SK-MEL-5 (cell line): ENCODE data around the gene GRID2. TPM values are rescaled to one million over a fixed set of nuclear protein-coding genes. Genes with fewer than 3 reads are reported as not detected.

Experiments
- DNase-seq: peaks from one replicate; pipeline ENCODE4 v3.0.0-alpha.2; 2016; ENCODE audit warnings: low read depth, low spot score
- in situ Hi-C: cut with HindIII; loops from 2 replicates; pipeline ENCODE4 v1.10.0; 2016; ENCODE audit warnings: low sequenced_read_pairs, high pct_unique_total_duplicates, low pct_unique_long_range_greater_than_20kb
- small RNA-seq, 2 experiments: library from RNA; depleted of rRNA; stranded (forward); fragments of <200 nt; gene quantifications; one replicate each; pipeline ENCODE3, GENCODE V24; 2014
- total RNA-seq: library from RNA; depleted of rRNA; stranded (reverse); fragments of >200 nt; shearing (Covaris generic); gene quantifications from 2 replicates; pipeline ENCODE4 v1.2.3, GENCODE V29; 2014

GRID2 gene
- total RNA-seq, 1 experiment from 2014 or later: not detected

DNA sequence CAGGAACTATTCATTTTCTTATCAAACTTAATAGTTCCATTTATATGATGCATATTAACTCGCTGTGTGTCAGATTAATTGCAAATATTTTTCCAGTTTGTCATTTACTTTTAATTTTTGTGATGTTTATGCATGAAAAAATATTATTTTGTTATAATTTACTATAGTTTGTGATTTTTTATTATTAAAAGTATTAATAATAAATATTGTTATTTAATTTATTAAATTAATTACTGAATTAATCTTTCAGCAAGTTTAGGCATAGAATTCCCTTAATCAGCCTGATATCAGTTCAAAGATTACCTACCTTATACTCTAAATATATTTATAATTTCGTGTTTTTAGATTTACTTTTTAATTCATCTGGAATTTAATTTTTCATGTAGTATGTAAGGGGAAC lies 1509.3 kb downstream of the GRID2 start:
- in situ Hi-C loops: no loop called here
- no peak for DNase-seq

DNA sequence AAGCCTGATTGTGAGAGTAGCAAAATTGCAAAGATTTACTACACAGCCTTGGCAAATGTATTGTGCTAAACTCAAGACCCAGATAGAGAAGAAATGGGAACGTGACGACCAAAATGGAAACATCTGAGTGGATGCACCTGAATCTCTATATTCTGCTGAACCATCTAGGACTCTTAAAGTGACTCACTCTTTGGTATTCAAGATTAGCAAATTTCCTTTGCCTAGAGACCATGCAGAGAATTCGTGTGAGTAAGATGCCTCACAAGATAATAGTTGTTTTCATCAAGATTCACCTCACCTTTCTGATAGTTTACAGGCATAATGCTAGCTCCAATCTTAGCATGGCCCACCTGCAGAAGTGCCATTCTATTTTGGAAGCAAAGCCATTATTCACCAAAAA lies 1510.4 kb downstream of the GRID2 start:
- DNase-seq: no peak

DNA sequence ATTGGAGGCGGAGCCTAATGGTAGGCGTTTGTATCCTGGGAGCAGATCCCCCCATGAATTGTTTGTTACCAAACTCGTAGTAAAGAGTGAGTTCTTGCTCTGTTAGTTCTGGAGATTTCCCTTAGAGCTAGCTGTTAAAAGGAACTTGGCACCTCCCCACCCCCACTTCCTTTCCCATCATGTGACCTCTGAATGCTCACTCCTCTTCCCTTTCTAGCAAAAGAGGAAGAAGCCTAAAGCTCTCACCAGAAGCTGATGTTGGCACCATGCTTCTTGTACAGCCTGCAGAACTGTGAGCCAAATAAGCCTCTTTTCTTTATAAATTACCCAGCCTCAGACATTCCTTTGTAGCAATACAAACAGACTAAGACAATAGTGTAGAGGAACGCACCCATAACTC lies 1511.0 kb downstream of the GRID2 start:
- in situ Hi-C loops: no loop called here
- DNase-seq: no peak

More for the DNA sequence above, 1510.4 kb downstream of the GRID2 start:
- in situ Hi-C loops: no loop called here

Small RNAs within 50 kb of the gene (small RNA-seq; reads per million reads assigned to genes)
- gene RNA5SP164: 0.04 to 0.10 reads per million in 2 experiments
